ENCODE data around the gene CCDC107.

CCDC107 gene

DNA sequence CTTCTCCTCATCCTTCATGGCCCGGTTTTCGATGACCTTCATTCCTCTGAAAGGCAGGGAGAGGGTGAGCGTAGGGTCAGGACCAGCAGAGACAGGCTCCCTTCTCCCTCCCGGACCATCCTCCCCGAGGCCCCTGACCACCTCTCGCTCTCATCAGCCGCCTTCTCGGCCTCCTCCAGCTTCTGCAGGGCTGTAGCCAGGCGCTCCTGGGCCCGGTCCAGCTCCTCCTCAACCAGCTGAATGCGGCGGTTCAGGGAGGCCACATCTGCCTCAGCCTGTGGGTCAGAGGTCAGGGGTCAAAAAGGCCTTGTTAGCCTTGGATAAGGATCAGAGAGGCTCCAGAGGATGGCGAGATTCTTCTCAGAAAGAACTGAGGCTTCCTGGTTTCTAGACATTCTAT, 27.4 kb downstream of the CCDC107 start:
- DNase-seq, result no peak

DNA sequence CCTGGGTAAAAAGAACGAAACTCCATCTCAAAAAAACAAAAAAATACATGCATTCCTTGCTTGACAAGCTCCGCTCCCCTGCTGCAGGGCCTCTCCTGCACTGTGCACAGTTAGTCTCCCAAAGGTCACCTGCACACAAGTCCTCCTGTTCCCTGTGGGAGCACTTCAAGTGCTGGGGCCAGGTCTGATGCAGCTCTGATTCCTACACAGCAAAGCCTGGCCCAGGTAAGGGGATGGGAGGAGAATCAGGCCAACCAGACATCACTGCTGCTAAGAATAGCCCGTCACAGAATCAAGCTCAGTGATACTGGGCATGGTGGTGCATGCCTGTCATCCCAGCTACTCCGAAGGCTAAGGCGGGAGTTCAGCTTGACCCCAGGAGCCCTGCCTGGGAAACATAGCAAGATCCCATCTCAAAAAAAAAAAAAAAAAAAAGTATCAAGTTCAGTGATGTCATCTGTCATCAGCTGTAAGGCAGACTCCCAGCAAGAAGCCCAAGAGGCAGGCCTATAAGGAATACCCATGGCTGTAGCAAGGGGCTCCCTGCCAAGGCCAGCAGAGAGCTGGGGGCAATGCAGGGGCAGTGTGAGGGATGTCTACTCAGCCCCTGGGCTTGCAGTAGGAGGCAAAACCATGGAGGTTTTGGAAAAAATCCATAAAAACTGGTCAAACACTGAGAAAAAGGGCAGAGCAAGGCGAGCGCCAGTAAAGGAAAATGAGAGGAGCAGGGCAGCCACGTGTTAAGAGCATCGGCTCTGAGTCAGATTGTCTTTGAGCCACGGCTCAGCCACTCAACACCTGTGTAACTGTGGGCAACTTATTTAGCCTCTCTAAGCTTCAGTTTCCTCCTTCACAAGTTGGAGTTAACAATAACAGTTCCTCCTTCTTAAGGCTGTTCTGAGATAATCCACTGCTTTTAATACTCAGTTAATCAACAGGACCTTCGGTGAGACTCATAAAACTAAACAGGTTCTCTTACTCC, 28.4 kb downstream of the CCDC107 start:
- DNase-seq, result no peak

DNA sequence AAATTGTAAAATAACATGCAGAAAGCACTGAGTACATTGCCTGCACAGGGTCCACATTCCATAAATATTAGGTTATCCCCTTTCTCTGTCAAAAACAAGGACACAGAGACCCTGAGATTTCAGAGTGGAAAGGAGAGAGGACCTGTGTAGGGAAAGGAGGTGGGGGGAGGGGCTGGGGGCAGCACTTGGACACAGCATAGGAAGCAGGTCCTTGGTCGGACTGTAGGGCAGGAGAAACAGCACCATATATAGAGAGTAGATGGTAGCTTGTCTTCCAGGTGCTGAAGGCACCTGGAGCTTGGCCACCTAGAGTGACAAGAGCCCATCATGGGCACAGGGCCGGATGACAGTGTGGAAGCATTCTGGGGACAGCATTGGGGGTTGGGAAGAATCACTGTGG, 29.2 kb downstream of the CCDC107 start:
- no peak for DNase-seq

DNA sequence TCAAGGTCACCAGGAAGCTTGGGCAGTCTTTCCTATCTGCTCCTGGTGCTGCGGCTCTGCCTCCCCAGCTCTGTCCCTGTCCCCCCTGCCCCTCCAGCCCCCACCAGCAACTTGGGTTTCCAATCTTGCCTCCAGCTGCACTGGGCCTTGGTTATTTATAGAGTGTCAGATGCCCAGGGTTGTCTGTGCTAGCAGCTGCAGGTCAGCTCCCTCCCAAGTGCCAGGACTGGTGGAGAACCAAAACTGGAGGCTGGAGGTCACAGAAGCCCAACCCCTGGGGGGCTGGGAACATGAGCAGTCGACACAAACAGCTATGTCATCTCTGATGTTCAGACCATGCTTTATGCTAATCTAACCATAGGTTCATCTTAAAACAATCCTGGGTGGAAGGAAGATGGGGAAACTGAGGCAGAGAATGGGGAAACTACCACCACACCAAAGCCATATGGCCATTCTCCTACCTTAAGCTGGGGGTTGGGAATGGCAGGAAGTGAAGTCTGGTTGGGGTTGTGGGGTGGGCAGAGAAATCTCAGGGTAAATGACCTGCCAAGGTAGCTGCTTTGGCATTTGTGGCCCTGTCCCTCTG, 30.0 kb downstream of the CCDC107 start:
- no peak for DNase-seq

DNA sequence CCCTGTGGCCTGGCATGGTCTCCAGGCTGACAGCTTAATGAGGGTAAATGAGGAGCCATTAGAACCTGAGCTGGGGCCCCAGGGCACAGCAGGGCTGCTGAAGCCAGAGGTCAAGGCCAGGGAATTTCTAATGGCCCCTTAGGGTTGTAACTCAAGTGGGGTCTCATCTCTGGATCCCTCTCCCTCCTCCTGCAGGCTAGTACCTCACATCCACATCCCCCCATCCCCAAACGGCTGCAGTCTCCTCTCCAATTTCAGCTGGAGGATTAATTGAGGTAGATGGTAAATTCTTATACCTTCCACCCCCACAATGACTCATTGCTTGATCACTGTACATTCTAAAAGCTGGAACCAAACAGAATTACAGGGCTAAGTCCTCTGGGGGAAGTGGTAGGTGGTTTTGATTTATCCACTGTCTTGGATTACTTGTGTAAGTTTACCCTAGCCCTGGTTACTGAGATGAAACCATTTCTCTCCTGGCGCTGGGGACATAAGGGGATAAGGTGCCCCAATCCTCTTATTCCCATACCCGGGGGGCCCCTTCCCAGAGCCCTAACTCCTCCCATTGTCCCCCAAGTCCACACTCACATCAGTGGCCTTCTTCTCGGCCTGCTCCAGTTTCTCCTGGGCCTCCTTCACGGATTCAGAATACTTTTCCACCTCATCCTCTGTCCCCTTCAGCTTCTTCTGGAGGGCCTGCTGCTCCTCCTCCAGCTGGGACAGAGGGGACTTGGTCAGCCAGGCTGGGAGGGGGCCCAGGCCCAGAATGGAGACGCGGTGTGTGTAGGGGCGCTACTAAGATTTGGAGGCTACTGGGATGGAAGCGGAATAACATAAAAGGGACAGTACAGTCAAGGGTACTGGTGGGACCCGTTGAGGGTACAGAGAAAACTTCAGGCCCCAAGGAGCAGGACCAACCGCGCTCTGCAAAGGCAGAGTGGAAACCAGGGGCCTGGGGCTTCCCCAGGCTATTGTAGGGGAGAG, 30.8 kb downstream of the CCDC107 start:
- no peak for DNase-seq

DNA sequence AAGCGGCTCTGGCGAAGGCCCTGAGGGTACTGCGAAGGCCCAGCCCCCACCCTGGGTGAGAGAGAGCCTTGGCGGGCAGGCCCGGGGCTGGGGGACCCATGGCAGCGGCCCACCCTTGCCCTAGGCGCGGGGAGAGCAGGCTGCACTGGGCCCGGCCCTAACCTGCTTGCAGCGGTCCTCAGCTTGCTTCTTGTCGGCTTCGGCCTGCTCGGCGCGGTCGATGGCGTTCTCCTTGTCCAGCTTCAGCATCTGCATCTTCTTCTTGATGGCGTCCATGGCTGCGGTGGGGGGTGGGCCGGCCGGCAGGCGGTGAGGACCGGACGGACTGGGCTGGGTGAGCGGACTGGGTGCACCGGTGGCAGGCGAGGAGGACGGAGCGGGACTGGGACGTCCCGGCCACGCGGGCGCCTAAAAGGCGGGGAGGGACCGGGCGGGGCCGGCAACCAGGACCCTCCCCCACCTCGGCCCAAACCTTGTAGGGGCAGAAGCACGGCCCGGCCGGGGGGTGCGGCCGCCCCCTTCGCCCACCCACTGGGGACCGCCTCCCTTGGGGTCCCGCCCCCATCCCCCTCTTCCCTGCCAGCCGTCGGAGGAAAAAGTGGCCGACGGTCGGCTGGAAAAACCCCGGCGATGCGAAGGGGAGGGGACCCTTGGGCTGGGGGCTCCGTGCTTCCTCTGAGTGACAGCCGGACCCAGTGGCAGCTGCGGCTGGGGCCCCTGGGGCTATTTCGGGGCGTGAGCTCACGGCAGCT, 31.6 kb downstream of the CCDC107 start, which contains the start of gene TPM2:
TSS of gene TPM2 (minus strand) at position 384 of the 752 bp plus-strand sequence. CDS start at position 276, 108 bp downstream.
- no peak for DNase-seq

DNA sequence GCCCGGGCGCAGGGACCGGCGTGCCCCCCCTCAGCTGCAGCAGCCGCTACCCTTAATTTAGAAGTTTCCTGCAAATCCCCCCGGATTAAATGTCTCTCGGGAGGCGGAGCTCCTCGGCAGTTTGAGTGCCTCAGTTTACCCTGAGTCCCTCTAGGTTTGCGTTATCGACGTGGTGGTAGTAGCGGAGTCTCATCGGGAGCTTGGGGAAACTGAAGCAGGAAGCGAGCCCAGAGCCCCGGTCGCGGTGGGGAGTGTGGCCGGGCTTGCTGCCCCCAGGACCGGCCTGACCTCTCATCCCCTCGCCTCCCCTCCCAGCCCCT, 32.2 kb downstream of the CCDC107 start:
- DNase-seq, result no peak

DNA sequence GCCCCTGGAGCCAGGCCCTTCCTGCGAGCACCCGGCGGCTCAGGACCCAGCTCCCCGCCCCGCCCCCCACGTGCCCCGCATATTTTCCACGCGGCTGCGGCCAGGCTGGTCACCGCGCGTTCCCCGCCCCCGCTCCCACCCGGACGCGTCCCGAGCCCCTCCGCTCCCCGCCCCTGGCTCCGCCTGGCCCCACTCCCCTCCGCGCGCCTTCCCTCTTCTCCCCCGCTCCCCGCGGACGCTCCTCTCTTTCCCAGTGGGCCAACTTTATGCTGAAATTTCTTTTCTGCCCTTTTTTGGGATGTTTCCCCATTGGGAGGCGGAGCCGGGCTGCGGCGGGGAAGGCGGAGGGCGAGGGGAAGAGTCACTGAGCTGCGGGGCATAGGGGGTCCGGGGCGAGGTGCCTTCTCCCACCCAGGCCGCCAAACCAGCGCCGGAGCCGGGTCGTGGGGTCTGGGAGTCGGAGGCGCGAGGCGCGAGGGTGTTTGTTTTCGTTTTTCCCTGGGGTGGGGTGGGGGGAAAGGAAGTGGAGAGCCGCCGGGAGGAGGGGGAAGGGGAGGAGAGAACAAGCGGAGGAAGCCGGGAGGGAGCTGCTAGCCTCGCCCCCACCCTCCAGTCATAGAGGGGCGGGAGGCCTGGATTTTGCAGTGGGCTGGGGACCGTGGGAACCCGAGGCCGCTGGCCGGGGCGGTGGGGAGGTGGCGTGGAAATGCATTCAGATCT, 32.7 kb downstream of the CCDC107 start:
- no peak for DNase-seq

DNA sequence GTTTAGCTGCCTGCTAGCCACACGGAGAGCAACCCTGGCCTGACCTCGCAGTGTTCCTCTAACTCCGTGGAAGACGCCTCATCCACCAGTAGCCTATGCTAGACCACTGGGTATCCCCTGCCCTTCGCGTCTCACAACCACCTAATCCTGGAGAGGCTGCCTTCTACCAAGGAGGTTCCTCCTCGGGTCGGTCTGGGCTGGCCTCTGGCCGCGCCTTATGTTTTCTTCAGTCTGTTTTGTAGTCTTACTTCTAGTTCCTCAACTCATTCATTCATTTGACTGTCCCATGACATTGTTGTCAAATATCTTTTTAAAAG, 33.2 kb downstream of the CCDC107 start:
- no peak for DNase-seq

DNA sequence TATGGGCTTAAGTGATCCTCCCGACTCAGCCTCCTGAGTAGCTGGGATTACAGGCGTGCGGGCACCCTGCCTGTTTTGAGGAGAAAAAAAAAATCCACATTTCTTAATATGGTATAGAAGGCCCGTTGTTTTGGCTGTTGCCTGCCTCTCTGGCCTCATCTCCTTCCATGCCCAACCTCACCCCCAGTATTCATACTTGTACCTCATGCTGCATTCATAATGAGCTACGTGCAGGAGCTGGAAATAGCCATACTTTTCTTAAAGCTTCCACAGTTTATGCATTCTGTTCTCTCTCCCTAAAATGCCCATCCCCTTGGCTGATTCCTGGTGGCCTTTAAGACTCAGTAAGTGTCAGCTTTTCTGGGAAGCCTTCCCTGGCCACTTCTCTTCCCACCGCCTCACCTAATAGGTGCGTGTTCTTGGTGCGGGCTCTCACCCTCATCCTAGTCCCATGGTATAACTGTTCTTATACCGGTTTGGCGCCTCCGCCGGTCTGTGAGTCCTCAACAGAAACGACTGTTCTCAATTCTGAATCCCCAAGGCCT, 33.7 kb downstream of the CCDC107 start:
- DNase-seq, result no peak

DNA sequence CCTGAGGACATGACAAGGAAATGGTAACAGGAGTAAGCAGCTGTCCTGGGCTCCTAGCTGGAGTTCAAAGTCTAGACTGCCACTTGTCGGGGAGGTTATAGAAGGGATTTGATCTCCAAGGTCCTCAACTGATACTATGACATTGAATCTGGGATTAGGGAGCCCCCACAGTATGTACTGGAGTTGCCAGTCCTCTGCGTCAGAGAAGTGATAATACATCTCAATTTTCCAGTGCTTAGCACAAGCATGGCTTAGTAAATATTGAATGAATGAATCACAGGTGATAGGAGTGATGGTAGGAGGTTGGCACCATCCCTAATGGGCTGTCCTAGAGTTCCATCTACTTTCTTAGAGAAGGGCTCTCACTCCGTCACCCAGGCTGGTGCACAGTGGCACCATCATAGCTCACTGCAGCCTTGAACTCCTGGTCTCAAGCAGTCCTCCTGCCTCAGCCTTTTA, 37.9 kb downstream of the CCDC107 start:
- DNase-seq, result no peak

DNA sequence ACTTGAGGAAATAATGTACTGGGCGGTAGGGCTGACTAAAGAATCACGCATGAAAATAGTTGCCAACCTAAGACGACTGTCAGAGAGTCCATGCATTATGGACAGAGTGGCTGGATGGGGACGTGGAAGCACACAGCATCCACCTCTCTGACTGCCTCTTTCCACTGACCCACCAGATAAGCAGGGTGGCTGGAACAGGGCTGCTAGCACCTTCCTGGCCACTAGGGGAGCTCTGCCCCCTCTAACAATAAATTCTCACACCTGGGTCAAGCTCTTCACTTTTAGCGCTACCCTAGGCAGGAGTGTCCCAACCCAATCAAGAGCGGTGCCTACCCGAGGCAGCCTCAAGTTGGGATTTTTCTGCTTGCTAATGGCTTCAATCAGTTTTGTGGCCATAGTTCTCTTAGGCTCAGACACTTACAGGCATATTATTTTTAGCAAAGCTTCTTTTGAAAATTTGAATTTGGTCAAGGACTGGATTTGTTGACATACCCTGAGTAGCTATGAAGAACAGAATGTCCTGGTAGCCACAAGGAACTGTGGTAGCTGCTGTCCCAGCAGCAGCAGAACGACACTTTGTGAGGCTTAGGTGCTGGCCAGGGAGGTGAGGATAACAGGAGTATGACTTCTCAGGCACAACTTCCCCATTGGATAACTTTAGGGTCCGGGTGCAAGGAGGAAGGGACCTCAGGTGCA, 38.6 kb downstream of the CCDC107 start:
- DNase-seq, result no peak

DNA sequence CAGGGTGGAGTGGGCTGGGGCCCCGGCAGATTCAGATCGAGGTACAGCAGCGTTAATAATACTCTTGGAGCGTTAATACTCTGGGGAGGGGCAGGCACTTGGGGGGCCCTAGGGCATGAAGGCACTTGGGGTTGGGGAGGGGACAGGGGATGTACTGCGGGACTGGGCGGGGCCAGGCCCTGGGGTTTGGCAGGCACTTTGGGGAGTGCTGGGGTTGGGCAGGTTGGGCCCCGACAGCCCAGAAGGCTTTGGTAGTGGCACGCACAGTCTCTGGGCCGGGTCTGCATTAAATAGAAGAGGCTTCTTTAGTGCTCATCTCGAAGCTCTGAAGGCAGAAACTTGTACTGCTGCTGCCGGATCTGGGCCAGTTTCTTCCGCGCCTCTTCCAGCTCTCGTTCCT, 39.4 kb downstream of the CCDC107 start:
- no peak for DNase-seq

DNA sequence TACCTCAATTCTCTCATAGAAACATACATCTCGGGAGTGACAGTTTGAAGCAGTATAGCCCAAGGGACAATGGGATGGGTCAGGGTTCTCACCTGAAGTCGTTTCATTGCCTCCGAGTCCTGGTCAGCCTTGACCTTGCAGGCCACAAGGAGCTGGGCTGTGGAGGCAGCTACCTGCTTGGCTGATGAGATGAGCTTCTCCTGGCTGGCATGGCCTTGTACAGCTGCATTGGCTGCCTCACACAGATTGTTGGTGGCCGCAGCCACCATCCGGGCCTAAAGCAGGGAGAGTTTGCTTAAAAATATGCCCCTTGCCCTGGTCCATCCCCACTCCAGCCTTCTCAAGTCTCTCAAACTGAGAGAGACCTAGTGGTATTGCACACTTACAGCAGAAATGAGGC, 40.1 kb downstream of the CCDC107 start:
- DNase-seq, result no peak

DNA sequence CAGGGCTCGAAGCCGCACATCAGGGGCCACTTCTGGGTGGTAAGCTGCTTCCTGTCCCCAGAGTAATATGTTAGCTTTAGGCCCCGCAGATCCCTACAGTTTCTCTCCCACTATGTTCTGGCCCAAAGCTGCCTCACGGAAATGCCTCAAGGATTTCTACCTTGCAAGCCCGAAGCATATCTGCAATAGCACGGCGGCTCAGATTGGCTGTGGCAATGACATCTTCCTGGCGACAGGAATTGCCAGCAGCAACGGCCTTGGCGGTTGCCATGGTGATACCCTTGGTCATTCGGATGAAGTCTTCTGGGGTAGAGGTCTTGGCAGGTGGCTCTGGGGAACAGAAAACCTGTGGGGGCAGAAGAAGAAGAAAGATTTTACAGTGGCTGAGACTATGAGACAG, 41.9 kb downstream of the CCDC107 start:
- DNase-seq, result no peak

DNA sequence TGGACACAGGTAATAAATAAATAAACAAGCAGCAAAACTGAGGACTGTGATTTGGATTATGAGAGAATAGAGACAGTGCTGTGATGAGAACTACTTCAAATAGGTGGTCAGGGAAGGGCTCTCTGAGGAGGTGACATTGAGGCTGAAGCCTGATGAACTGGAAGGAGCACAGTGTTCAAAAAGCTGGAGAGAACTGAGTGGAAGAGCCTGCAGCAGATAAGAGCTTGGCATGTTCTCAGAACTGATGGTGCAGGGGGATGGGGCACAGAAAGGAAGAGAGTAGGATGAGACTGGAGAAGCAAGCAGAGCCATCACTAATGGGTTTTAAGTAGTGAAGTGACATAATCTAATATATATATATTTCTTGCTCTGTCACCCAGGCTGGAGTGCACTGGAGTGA, 42.9 kb downstream of the CCDC107 start:
- DNase-seq, result no peak

DNA sequence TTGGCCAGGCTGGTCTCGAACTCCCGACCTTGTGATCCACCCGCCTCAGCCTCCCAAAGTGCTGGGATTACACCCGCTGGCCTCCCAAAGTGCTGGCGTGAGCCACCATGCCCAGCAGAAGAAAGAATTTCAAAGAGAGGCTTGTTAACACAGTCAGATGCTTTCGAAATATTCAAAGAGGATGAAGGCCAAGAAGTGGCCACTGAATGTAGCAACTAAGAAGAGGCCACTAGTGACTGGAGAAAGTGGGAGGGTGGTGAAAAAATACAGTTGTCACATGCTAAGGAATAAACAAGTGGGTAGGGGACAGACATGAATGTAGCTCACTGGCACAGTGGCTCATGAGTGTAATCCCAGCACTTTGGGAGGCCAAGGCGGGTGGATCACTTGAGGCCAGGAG, 44.6 kb downstream of the CCDC107 start:
- no peak for DNase-seq

DNA sequence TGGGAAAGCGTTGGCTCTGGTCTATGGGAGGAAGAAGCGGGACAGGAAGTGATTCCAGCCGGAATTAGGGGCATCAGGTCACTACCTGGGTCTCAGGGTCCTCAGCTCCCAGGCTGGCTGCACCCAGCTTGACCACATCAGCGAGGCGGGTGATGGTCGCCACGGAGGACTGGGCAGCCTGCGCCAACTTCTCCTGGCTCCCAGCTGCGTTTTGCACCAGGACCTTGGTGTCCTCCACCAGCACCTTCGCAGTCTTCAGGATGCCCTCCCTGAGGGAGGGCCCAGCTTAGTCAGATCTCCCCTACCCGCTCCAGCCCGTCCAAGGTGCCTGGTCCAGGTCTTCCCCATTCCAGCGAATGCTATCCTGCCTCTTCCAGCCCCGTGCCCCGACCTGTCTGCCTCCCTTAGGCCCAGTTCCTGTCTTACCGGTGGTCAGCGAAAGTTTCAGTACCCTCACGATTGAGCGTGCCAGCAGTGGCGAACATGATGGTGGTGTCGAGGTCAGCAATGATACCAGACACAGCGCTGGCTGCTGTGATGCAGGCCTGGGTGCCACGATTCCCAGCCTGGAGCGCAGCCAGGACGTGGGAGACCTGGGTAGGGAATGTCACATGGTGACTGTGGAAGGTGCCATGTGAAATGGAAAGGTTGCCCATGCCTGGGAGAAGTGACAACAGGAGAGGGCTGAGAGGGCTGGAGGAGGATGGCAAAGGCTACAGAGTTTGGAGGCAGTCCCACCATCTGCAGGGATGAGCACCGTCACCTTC, 46.0 kb downstream of the CCDC107 start:
- no peak for DNase-seq

DNA sequence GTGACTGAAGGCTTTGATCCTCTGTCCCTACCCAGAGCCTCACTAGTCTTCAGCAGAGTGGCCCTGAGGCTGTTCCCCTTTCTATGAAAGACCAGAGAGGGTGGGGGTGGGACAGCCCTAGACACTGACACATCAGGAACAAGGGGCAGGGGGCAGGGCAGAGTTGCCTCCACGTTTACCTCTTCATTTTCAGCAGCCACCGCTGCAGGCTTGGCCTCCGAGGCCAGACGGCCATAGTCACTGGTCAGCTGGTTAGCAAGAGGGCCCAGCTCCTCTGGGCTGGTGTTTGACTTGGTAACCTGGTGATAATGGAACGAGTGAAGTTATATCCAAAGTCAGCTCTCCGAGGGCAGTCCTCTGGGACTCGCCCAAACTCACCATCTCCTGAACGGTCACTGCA, 47.3 kb downstream of the CCDC107 start:
- no peak for DNase-seq

DNA sequence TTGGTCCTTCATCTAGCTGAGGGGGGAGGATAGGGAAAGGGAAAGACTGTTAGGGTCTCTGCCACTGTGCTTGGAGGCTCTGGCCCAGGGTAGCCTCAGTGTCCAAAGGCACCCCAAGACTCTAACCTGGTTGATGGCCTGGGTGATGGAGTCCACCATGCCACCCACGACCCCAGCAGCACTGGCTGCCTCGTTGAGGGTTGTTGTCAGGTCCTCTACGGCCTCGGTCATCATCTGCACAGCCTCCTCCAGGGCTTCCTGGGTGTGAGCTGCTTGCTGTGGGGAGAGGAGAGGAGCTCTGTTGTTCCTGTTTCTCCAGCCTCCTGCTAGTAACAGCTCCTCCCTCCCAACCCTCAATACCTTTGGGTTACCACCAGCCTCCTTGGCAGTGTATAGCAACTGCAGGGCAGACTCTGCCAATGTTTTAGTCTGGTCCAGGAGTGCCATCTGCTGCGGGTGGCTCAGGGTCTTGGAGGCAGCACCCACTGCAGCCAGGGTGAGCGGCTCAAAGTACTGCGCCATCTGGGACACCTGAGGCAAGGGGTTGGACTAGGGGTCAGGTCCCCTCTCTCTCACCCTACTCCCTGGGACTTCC, 47.8 kb downstream of the CCDC107 start:
- no peak for DNase-seq

Measured in activated gamma-delta T cell (primary cell).